IMR-90 (cell line): ENCODE data around the gene ARL5C. TPM values are rescaled to one million over a fixed set of nuclear protein-coding genes. Genes with fewer than 3 reads are reported as not detected.

Experiments used
- ATAC-seq: fragments of 200-7000 bp; cut with Tn5 transposase; 2 replicates; pipeline ENCODE4 v1.9.1; 2020; ENCODE audit warnings: low read depth, mild to moderate bottlenecking, moderate library complexity
- BruUV-seq: library from RNA; stranded (reverse); fragments of 400-500 nt; replicated peaks from 2 replicates; lab custom pipeline; 2021; lab: Mats Ljungman, UMichigan
- CTCF ChIA-PET: fragments of 300-600 bp; formaldehyde crosslinking; extraction: SDS; loops from one replicate; lab custom pipeline; 2021; ENCODE audit warnings: antibody characterized with exemption; lab: Yijun Ruan, JAX
- POLR2A ChIA-PET: fragments of 300-600 bp; sonication (Branson Sonifier 250); formaldehyde crosslinking; loops from one replicate; lab custom pipeline; 2022; ENCODE audit warnings: antibody characterized with exemption; ENCODE audit not compliant: unreplicated experiment; lab: Charles Lee
- DNase-seq: peaks from one replicate; pipeline ENCODE4 v3.0.0; 2013
- H2AFZ ChIP-seq: replicated peaks from 2 replicates; pipeline ENCODE3; 2013; ENCODE audit warnings: low read length, mild to moderate bottlenecking; ENCODE audit not compliant: poor library complexity
- H2AK5ac ChIP-seq: 2 replicates; pipeline ENCODE4 v1.6.1; 2013; ENCODE audit warnings: low read depth, low read length, inconsistent platforms
- H2AK9ac ChIP-seq: replicated peaks from 2 replicates; pipeline ENCODE3; 2013; ENCODE audit warnings: mild to moderate bottlenecking, low read depth, low read length, moderate library complexity; ENCODE audit not compliant: poor library complexity
- H2BK120ac ChIP-seq: 2 replicates; pipeline ENCODE4 v1.6.1; 2013; ENCODE audit warnings: low read depth, low read length, inconsistent platforms
- H2BK15ac ChIP-seq: 3 replicates; pipeline ENCODE4 v1.6.1; 2013; ENCODE audit warnings: low read depth, low read length, inconsistent platforms
- H2BK20ac ChIP-seq: 2 replicates; pipeline ENCODE4 v1.6.1; 2013; ENCODE audit warnings: low read depth, mild to moderate bottlenecking, inconsistent platforms, low read length, moderate library complexity
- H2BK5ac ChIP-seq: 2 replicates; pipeline ENCODE4 v1.6.1; 2013; ENCODE audit warnings: mild to moderate bottlenecking, low read depth, low read length, inconsistent platforms; ENCODE audit not compliant: poor library complexity, severe bottlenecking
- H3K14ac ChIP-seq: replicated peaks from 2 replicates; pipeline ENCODE4 v1.6.1; 2013; ENCODE audit warnings: low read depth, low read length, inconsistent platforms
- H3K18ac ChIP-seq: 2 replicates; pipeline ENCODE4 v1.6.1; 2013; ENCODE audit warnings: low read depth, low read length, control low read depth
- H3K23ac ChIP-seq: 2 replicates; pipeline ENCODE4 v1.6.1; 2013; ENCODE audit warnings: low read depth, low read length, inconsistent platforms
- H3K27ac ChIP-seq: 2 replicates; pipeline ENCODE4 v1.5.1; 2013; ENCODE audit warnings: mild to moderate bottlenecking, control low read depth, low read length; ENCODE audit not compliant: insufficient read depth
- H3K27me3 ChIP-seq: 2 replicates; pipeline ENCODE4 v1.6.1; 2013; ENCODE audit warnings: low read length; ENCODE audit not compliant: control insufficient read depth, insufficient read depth
- H3K36me3 ChIP-seq: 2 replicates; pipeline ENCODE4 v1.6.1; 2013; ENCODE audit warnings: low read length, mixed read lengths; ENCODE audit not compliant: control insufficient read depth, insufficient read depth
- H3K4ac ChIP-seq: 2 replicates; pipeline ENCODE4 v1.6.1; 2013; ENCODE audit warnings: low read depth, low read length, inconsistent platforms
- H3K4me1 ChIP-seq: 2 replicates; pipeline ENCODE4 v1.6.1; 2013; ENCODE audit warnings: low read length, mixed read lengths; ENCODE audit not compliant: control insufficient read depth, insufficient read depth
- H3K4me2 ChIP-seq: 2 replicates; pipeline ENCODE4 v1.6.1; 2013; ENCODE audit warnings: low read depth, mild to moderate bottlenecking, control low read depth, low read length, moderate library complexity
- H3K4me3 ChIP-seq: 2 replicates; pipeline ENCODE4 v1.5.1; 2013; ENCODE audit warnings: low read depth, mild to moderate bottlenecking, control low read depth, low read length, moderate library complexity; ENCODE audit not compliant: insufficient read depth
- H3K56ac ChIP-seq: 2 replicates; pipeline ENCODE4 v1.6.1; 2013; ENCODE audit warnings: low read length, inconsistent platforms; ENCODE audit not compliant: insufficient read depth; ENCODE audit errors: extremely low read depth
- H3K79me1 ChIP-seq, 2 experiments: 2 replicates each; pipeline ENCODE4 v1.6.1; 2013; ENCODE audit warnings: low read length in 2 of 2, inconsistent platforms in 1 of 2, low read depth in 1 of 2
- H3K9ac ChIP-seq: 2 replicates; pipeline ENCODE4 v1.6.1; 2013; ENCODE audit warnings: low read depth, low read length, control low read depth
- H3K9me1 ChIP-seq: 2 replicates; pipeline ENCODE4 v1.6.1; 2013; ENCODE audit warnings: low read length, inconsistent platforms; ENCODE audit not compliant: insufficient read depth
- H3K9me3 ChIP-seq: 2 replicates; pipeline ENCODE4 v1.6.1; 2013; ENCODE audit warnings: low read length; ENCODE audit not compliant: control insufficient read depth, insufficient read depth
- H4K20me1 ChIP-seq: 2 replicates; pipeline ENCODE4 v1.6.1; 2013; ENCODE audit warnings: low read length, inconsistent platforms; ENCODE audit not compliant: insufficient read depth
- H4K5ac ChIP-seq: 2 replicates; pipeline ENCODE4 v1.6.1; 2013; ENCODE audit warnings: mild to moderate bottlenecking, low read depth, low read length, control low read depth
- H4K8ac ChIP-seq, 2 experiments: 2 replicates each; pipeline ENCODE4 v1.6.1; 2013; ENCODE audit warnings: low read depth in 2 of 2, low read length in 2 of 2, control low read depth in 1 of 2, inconsistent platforms in 1 of 2
- H4K91ac ChIP-seq: 2 replicates; pipeline ENCODE4 v1.6.1; 2013; ENCODE audit warnings: low read depth, low read length, inconsistent platforms; ENCODE audit not compliant: insufficient read depth
- BHLHE40 ChIP-seq: fragments of 150-350 bp; IDR thresholded peaks from 2 replicates; pipeline ENCODE4 v1.6.1; 2016; ENCODE audit warnings: mild to moderate bottlenecking, low read depth, low read length
- CEBPB ChIP-seq: IDR thresholded peaks from 2 replicates; pipeline ENCODE4 v1.6.1; 2012; ENCODE audit warnings: low read depth, low read length, improper control_type of control experiment
- CHD1 ChIP-seq: IDR thresholded peaks from 2 replicates; pipeline ENCODE4 v1.6.1; 2012; ENCODE audit warnings: low read depth, low read length, improper control_type of control experiment
- FOS ChIP-seq: fragments of 150-350 bp; IDR thresholded peaks from 2 replicates; pipeline ENCODE4 v1.6.1; 2016; ENCODE audit warnings: low read depth, low read length
- MAFK ChIP-seq: IDR thresholded peaks from 2 replicates; pipeline ENCODE4 v1.6.1; 2012; ENCODE audit warnings: low read depth, low read length, improper control_type of control experiment
- MAZ ChIP-seq: IDR thresholded peaks from 2 replicates; pipeline ENCODE4 v1.6.1; 2012; ENCODE audit warnings: low read depth, mild to moderate bottlenecking, low read length, improper control_type of control experiment, moderate library complexity, borderline replicate concordance
- MXI1 ChIP-seq: IDR thresholded peaks from 2 replicates; pipeline ENCODE4 v1.6.1; 2012; ENCODE audit warnings: low read depth, mild to moderate bottlenecking, low read length, moderate library complexity, borderline replicate concordance
- NFE2L2 ChIP-seq: fragments of 150-350 bp; IDR thresholded peaks from 2 replicates; pipeline ENCODE4 v1.6.1; 2016; ENCODE audit warnings: low read depth, mild to moderate bottlenecking, low read length
- POLR2A ChIP-seq: IDR thresholded peaks from 2 replicates; pipeline ENCODE4 v1.6.1; 2012; ENCODE audit warnings: mild to moderate bottlenecking, low read depth, low read length
- RAD21 ChIP-seq: IDR thresholded peaks from 2 replicates; pipeline ENCODE4 v1.6.1; 2012; ENCODE audit warnings: low read length, improper control_type of control experiment
- SMC3 ChIP-seq: fragments of 150-350 bp; IDR thresholded peaks from 2 replicates; pipeline ENCODE4 v1.6.1; 2016; ENCODE audit warnings: low read depth, mild to moderate bottlenecking, antibody characterized with exemption, low read length, moderate library complexity
- USF2 ChIP-seq: fragments of 150-350 bp; IDR thresholded peaks from 2 replicates; pipeline ENCODE4 v1.6.1; 2017; ENCODE audit warnings: mild to moderate bottlenecking, antibody characterized with exemption, low read length, low read depth
- WGBS, 2 experiments: methylation state at CpG; one replicate each; pipeline versions ENCODE4 v1.1.5 to v1.1.7; 2013; ENCODE audit warnings: missing lambda C conversion rate in 2 of 2; ENCODE audit not compliant: insufficient read length in 1 of 2; ENCODE audit errors: extremely low coverage in 2 of 2; 5-methylcytosine and 5-hydroxymethylcytosine counted together
- dilution Hi-C: fragments of 300-500 bp; cut with HindIII; formaldehyde crosslinking; loops from one replicate; pipeline ENCODE4 v1.14.3; 2018; ENCODE audit warnings: low sequenced_read_pairs; ENCODE audit not compliant: unreplicated experiment
- in situ Hi-C: fragments of 300-500 bp; cut with MboI; formaldehyde crosslinking; loops from 3 replicates; pipeline ENCODE4 v1.14.3; 2019; ENCODE audit warnings: low sequenced_read_pairs, inconsistent platforms, mixed read lengths
- intact Hi-C: fragments of 100-400 bp; cut with micrococcal nuclease; formaldehyde crosslinking; loops from 2 replicates; pipeline ENCODE4 v1.10.0; 2022
- polyA plus RNA-seq, 3 experiments: library from polyadenylated mRNA; depleted of rRNA; stranded (reverse); fragments of >200 nt; gene quantifications; 2 replicates each; pipeline ENCODE4 v1.2.3, GENCODE V29; 2012; ENCODE audit warnings: low replicate concordance in 1 of 3
- total RNA-seq: library from RNA; depleted of rRNA; stranded (reverse); fragments of >200 nt; gene quantifications from 2 replicates; pipeline ENCODE4 v1.2.3, GENCODE V29; 2012
- TF ChIP-seq, protein P1 (sequence below): fragments of 150-350 bp; IDR thresholded peaks from 2 replicates; pipeline ENCODE4 v1.6.1; 2016; ENCODE audit warnings: low read depth, mild to moderate bottlenecking, low read length, moderate library complexity, borderline replicate concordance
- TF ChIP-seq, protein P2 (sequence below): conservative IDR thresholded peaks from 2 replicates; pipeline ENCODE4 v1.5.1; 2012; ENCODE audit warnings: mild to moderate bottlenecking, low read depth, low read length, improper control_type of control experiment

The ARL5C gene
- total and polyA plus RNA-seq, 2 of the 4 experiments (the other 2 are of a cell fraction), result not detected

DNA sequence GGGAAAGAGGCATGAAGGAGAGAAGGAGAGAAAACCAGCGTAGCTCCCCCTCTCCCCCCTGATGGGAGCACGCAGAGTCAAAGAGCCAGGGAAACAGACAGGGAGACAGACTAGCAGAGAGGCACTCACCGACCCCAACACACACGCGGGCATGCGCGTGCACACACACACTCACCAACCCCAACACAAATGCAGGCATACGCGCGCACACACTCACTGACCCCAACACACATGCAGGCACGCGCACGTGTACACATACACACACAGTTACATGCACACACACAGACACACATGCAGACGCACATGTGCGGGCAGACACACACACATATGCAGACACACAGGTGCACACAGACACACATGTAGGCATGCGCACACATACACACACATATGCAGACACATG is 26.9 kb upstream of the ARL5C start:
- H3K23ac ChIP-seq, result no peak overlapping the region
- no peak overlapping the region for H3K56ac ChIP-seq
- peaks cover 17% of the 10 kb centered on the region for H3K4me1 ChIP-seq
- in situ Hi-C loops, result no loop called here
- peaks cover 29 to 50% of the 10 kb centered on the region in 2 experiments for H3K79me1 ChIP-seq
- H3K4me2 ChIP-seq, result no peak overlapping the region
- TF ChIP-seq CEBPB (no peak), CHD1 (no peak), NFE2L2 (no peak), MAZ (no peak), FOS (no peak), MAFK (no peak), RAD21 (no peak), USF2 (no peak), SMC3 (no peak), MXI1 (no peak), POLR2A (no peak), BHLHE40 (no peak)
- TF ChIP-seq, protein P1, sequence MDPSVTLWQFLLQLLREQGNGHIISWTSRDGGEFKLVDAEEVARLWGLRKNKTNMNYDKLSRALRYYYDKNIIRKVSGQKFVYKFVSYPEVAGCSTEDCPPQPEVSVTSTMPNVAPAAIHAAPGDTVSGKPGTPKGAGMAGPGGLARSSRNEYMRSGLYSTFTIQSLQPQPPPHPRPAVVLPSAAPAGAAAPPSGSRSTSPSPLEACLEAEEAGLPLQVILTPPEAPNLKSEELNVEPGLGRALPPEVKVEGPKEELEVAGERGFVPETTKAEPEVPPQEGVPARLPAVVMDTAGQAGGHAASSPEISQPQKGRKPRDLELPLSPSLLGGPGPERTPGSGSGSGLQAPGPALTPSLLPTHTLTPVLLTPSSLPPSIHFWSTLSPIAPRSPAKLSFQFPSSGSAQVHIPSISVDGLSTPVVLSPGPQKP, result no peak
- TF ChIP-seq, protein P2, sequence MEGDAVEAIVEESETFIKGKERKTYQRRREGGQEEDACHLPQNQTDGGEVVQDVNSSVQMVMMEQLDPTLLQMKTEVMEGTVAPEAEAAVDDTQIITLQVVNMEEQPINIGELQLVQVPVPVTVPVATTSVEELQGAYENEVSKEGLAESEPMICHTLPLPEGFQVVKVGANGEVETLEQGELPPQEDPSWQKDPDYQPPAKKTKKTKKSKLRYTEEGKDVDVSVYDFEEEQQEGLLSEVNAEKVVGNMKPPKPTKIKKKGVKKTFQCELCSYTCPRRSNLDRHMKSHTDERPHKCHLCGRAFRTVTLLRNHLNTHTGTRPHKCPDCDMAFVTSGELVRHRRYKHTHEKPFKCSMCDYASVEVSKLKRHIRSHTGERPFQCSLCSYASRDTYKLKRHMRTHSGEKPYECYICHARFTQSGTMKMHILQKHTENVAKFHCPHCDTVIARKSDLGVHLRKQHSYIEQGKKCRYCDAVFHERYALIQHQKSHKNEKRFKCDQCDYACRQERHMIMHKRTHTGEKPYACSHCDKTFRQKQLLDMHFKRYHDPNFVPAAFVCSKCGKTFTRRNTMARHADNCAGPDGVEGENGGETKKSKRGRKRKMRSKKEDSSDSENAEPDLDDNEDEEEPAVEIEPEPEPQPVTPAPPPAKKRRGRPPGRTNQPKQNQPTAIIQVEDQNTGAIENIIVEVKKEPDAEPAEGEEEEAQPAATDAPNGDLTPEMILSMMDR, result no peak
- dilution Hi-C loops, result no loop called here
- no peak overlapping the region for H2BK20ac ChIP-seq
- POLR2A ChIA-PET, result no interaction called here
- no peak overlapping the region for H2AK5ac ChIP-seq
- no peak overlapping the region for H4K5ac ChIP-seq
- H3K14ac ChIP-seq, result no peak overlapping the region
- no peaks in the 10 kb centered on the region for H3K27me3 ChIP-seq
- H4K91ac ChIP-seq, result no peak overlapping the region
- BruUV-seq, result no TSS peak
- H3K9ac ChIP-seq, result no peak overlapping the region
- no peak overlapping the region for H4K8ac ChIP-seq
- no peak for ATAC-seq
- H2BK15ac ChIP-seq, result no peak overlapping the region
- H3K4me3 ChIP-seq, result no peak overlapping the region
- 96% methylated on average over 4 of the region's 16 CpGs; no CpG with 5 or more reads in 1 of the 2 experiments for whole genome bisulfite sequencing, 2 experiments
- no peaks in the 10 kb centered on the region for H3K9me3 ChIP-seq
- H4K20me1 ChIP-seq, result peaks cover 21% of the 10 kb centered on the region
- intact Hi-C loops, result no loop called here
- H2AK9ac ChIP-seq, result no peak overlapping the region
- no peak overlapping the region for H2BK120ac ChIP-seq
- peaks cover 27% of the 10 kb centered on the region for H3K36me3 ChIP-seq
- CTCF ChIA-PET, result no interaction called here
- H3K18ac ChIP-seq, result no peak overlapping the region
- peaks cover 16% of the 10 kb centered on the region for H3K9me1 ChIP-seq
- no peak overlapping the region for H2AFZ ChIP-seq
- no peak overlapping the region for H3K4ac ChIP-seq
- no peak overlapping the region for H2BK5ac ChIP-seq
- H3K27ac ChIP-seq, result no peak overlapping the region
- no peak for DNase-seq
